GM12801 (cell line): ENCODE data around the gene TENM4.

ENCODE experiments used
- TF ChIP-seq, protein P1 (sequence below): IDR thresholded peaks from one replicate; pipeline ENCODE4 v1.5.1; 2011; ENCODE audit warnings: control low read depth; ENCODE audit not compliant: insufficient read length; ENCODE audit errors: extremely low read depth

Gene TENM4

GRCh38 chr11:78846269-78846668 lies 594.6 kb downstream of the TENM4 start:
- TF ChIP-seq, protein P1, sequence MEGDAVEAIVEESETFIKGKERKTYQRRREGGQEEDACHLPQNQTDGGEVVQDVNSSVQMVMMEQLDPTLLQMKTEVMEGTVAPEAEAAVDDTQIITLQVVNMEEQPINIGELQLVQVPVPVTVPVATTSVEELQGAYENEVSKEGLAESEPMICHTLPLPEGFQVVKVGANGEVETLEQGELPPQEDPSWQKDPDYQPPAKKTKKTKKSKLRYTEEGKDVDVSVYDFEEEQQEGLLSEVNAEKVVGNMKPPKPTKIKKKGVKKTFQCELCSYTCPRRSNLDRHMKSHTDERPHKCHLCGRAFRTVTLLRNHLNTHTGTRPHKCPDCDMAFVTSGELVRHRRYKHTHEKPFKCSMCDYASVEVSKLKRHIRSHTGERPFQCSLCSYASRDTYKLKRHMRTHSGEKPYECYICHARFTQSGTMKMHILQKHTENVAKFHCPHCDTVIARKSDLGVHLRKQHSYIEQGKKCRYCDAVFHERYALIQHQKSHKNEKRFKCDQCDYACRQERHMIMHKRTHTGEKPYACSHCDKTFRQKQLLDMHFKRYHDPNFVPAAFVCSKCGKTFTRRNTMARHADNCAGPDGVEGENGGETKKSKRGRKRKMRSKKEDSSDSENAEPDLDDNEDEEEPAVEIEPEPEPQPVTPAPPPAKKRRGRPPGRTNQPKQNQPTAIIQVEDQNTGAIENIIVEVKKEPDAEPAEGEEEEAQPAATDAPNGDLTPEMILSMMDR, result no peak

DNA sequence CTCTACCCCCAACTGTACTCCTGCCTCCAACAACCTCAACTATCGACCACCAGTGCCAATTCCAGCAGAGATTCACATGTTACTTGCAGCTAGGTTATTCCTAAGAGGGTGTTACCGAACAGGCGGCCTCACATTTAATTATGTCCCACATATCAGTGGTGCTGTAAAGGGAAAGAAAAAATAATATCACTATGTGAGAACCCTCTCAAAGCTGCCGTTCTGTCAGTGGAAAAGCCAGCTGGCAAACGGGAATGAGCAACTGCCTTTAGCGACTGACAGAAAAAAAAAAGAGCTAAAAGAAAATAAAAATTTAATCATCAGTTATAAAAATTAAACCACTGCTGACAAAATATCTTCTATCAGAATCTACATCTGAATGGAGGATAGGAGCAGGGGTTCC lies 595.3 kb downstream of the TENM4 start:
- TF ChIP-seq, protein P1, result no peak

DNA sequence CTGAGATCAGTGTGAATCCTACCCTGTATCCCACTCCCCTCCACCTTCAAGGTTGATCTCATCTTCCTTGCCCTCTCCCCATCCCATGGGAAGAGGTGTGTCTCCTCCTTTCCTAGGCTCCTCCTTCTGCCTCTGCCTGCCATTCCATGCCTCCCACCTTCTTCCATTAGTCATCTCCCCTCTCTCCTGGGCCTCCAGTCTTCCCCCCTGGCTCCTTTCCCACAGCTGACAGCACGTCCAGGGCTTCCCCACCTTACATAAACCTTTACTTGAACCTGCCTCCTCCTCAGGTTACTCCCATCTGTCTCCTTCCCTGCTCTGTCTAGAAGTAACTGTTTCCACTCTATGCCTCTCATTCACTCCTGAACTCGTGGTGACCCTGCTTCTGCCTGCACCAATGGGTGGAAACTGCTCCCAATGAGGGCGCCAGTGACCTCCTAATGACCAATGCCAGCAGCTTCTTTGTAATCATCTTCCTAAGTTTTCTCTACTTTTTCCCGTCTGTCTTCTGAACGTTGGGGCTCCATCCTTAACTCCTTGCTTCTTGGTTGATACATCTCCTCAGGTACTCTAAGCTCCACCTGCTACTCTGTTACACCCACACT lies 599.3 kb downstream of the TENM4 start:
- TF ChIP-seq, protein P1, result no peak

GRCh38 chr11:78840623-78841022 lies 600.2 kb downstream of the TENM4 start:
- TF ChIP-seq, protein P1, result no peak

- TF ChIP-seq, protein P1, result no peak
These were observed 600.6 kb downstream of the TENM4 start for GRCh38 chr11:78840200-78840599.

GRCh38 chr11:78838417-78838816 lies 602.4 kb downstream of the TENM4 start:
- TF ChIP-seq, protein P1, result no peak

DNA sequence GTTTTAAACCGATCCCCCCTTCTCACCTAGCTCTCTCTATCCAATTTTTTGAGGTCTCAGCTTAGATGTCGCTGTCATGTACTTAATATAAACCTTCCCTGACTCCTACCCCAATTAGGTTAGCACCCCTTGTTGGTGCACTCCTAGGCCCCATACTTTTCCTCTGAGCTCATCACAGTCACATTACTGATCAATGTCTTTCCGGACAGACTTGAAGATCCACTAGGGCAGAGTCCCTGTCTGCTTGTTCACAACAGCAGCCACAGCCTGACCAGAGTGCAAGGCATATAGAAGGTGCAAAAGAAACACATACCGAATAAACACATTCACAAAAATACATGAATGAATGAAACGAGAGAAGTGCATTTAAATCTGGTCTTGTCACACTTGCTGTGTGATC lies 605.2 kb downstream of the TENM4 start:
- TF ChIP-seq, protein P1, result no peak

GRCh38 chr11:78834886-78835285 lies 605.9 kb downstream of the TENM4 start:
- TF ChIP-seq, protein P1, result no peak
